ENCODE measurements around the gene XYLT2.
A peak's percentile ranks its signal among the peaks of the same experiment; 100 is the strongest.

The XYLT2 gene

DNA sequence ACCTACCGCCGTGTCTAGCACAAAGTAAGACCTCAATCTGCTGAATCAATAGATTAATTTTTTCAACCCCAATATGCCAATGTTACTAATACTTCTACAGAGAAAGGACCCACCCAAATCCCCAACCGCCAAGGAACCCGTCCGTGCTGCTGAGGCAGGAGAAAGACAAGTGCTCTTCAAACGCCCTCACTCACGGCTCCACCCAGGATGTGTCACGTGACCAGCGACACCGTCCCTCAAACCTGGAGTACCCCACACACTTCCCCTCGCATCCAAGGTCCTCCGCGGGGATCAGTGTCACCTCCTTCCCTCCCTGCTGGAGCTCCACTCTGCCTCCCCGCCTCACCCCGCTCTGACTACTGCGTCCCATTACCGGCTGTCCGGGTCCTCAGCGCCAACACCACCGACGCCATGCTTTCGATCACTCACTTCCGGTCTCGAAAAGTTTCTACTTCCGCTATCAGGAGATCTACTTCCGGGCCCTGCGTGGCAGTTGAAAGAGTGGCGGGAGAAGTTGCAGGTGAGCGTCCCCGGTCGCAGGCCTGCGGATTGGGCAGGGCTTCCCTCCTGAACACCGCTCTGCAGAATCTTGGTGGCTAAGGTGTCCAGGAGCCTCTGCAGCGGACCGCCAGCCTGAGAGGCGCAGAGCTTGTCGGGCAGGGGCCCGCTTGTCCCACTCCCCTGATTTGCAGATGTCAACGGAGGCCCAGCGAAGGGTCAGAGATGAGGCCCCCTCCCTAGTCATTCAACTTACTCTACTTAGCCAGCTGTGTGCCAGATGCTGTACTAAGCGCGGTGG is 27.0 kb downstream of the XYLT2 start, which contains the start of the genes EME1 and MRPL27:
Gene EME1 (plus strand): TSS at position 472 of the 799 bp plus-strand sequence. CDS start 1,980 bp downstream, outside the sequence.
Gene MRPL27 (minus strand): TSS at position 427 of the 799 bp plus-strand sequence. CDS start 14 bp downstream, at position 413.
- Histone ChIP-seq H3K4me1 (ENCODE audit: insufficient read depth, poor library complexity, severe bottlenecking) (peaks cover 13% of the 10 kb centered on the region), H3K27me3 (ENCODE audit: insufficient read depth, poor library complexity, severe bottlenecking) (no peaks in the 10 kb centered on the region), H3K27ac (ENCODE audit: poor library complexity, severe bottlenecking) (peak within 1 kb of the TSS; percentile 75), H3K4me3 (ENCODE audit: severe bottlenecking) (peak within 1 kb of the TSS; percentile 88), H3K9me3 (ENCODE audit: severe bottlenecking) (no peaks in the 10 kb centered on the region), H3K36me3 (ENCODE audit: low read depth) (peaks cover 63% of the 10 kb centered on the region)
- peak; percentile 91 for ATAC-seq (ENCODE audit: low read depth)
- TF ChIP-seq, protein P1, sequence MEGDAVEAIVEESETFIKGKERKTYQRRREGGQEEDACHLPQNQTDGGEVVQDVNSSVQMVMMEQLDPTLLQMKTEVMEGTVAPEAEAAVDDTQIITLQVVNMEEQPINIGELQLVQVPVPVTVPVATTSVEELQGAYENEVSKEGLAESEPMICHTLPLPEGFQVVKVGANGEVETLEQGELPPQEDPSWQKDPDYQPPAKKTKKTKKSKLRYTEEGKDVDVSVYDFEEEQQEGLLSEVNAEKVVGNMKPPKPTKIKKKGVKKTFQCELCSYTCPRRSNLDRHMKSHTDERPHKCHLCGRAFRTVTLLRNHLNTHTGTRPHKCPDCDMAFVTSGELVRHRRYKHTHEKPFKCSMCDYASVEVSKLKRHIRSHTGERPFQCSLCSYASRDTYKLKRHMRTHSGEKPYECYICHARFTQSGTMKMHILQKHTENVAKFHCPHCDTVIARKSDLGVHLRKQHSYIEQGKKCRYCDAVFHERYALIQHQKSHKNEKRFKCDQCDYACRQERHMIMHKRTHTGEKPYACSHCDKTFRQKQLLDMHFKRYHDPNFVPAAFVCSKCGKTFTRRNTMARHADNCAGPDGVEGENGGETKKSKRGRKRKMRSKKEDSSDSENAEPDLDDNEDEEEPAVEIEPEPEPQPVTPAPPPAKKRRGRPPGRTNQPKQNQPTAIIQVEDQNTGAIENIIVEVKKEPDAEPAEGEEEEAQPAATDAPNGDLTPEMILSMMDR (IDR thresholded peaks at IDR 0.05; ENCODE audit: poor library complexity, severe bottlenecking) = no peak
- peak; percentile 85 for DNase-seq (ENCODE audit: low spot score)

DNA sequence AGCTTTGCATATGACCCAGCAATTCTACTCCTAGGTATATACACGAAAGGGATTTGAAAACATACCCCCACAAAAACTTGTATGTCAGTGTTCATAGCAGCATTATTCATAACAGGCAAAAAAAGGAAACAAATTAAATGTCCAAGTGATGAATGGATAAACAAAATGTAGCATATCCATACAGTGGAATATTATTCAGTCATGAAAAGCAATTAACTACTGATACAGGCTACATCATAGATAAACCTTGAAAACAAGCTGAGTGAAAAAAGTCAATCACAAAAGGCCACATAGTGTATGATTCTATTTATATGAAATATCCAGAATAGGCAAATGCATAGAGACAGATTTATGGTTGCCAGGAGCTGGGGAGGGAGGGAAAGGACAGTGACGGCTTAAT is 27.8 kb downstream of the XYLT2 start:
- Histone ChIP-seq H3K36me3 (ENCODE audit: low read depth) (peaks cover 62% of the 10 kb centered on the region), H3K27me3 (ENCODE audit: insufficient read depth, poor library complexity, severe bottlenecking) (no peaks in the 10 kb centered on the region), H3K9me3 (ENCODE audit: severe bottlenecking) (no peaks in the 10 kb centered on the region), H3K27ac (ENCODE audit: poor library complexity, severe bottlenecking) (peak overlapping the region; percentile 75), H3K4me1 (ENCODE audit: insufficient read depth, poor library complexity, severe bottlenecking) (peaks cover 13% of the 10 kb centered on the region), H3K4me3 (ENCODE audit: severe bottlenecking) (peak overlapping the region; percentile 88)
- TF ChIP-seq, protein P1 (IDR thresholded peaks at IDR 0.05; ENCODE audit: poor library complexity, severe bottlenecking) = no peak
- no peak for DNase-seq (ENCODE audit: low spot score)
- ATAC-seq (ENCODE audit: low read depth) = no peak

DNA sequence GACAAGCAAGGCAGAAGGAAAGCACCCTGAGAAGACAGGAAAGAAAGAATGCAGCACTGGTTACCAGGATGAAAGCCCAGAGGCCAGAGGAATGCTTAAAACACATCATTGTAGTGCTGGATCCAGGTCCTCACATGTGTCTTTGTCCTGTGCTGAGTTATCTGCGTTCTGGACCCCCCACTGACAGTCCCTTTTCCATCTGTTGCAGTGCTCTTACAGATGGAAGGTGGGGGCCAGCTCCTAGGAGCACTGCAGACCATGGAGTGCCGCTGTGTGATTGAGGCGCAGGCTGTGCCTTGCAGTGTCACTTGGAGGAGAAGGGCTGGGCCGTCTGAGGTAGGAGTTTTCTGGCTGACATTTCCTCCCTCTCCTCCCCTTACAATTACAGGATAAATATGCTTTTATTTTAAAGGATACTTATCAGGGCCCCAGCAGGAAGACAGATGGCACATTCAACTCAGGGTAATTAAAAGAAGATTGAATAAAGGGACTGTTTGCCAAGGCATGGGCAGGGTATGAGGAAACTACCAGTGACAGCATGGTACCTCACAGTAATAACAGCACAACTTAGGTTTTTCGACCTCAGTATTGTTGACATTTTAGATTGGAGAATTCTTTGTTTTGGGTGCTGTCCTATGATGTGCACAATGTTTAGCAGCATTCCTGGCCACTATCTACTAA is 30.1 kb downstream of the XYLT2 start:
- H3K4me3 ChIP-seq (ENCODE audit: severe bottlenecking) = no peak overlapping the region
- peaks cover 13% of the 10 kb centered on the region for H3K4me1 ChIP-seq (ENCODE audit: insufficient read depth, poor library complexity, severe bottlenecking)
- peaks cover 63% of the 10 kb centered on the region for H3K36me3 ChIP-seq (ENCODE audit: low read depth)
- no peaks in the 10 kb centered on the region for H3K9me3 ChIP-seq (ENCODE audit: severe bottlenecking)
- ATAC-seq (ENCODE audit: low read depth) (no peak), DNase-seq (ENCODE audit: low spot score) (no peak)
- TF ChIP-seq, protein P1 (IDR thresholded peaks at IDR 0.05; ENCODE audit: poor library complexity, severe bottlenecking) = no peak
- H3K27me3 ChIP-seq (ENCODE audit: insufficient read depth, poor library complexity, severe bottlenecking) = no peaks in the 10 kb centered on the region
- no peak overlapping the region for H3K27ac ChIP-seq (ENCODE audit: poor library complexity, severe bottlenecking)

DNA sequence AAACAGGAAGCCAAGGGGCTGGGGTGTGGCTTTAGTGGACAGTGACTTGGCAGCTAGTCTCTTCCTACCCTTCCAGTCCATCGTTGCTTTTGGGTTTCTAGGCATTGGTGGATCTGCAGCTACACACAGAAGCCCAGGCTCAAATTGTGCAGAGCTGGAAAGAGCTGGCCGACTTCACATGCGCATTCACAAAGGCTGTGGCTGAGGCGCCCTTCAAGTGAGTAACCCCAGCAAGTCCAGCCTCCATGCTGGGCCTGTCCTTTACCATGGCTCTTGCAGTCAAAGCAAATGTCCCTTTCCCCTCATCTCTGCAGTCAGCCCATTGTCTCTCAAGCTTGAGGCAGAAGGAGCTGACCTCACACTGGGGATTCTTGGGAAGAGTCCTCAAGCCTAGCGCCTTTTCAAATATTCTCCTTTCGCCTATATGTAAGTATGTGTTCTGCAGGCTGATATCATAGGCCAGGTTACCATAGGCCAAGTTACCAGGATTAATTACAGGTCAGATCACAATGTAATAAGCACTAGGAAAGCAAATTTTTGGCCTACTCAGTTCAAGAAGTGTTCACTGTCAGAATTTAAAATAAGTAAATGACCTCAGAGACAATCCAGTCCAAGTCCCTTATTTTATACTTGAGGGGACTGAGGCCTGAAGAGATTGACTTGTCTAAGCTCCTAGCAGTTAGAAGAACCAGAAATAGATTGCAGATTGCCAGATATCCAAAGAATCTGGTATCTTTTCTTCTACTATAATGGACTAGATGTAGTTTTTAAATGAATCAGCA is 33.6 kb downstream of the XYLT2 start:
- peaks cover 89% of the 10 kb centered on the region for H3K36me3 ChIP-seq (ENCODE audit: low read depth)
- TF ChIP-seq, protein P1 (IDR thresholded peaks at IDR 0.05; ENCODE audit: poor library complexity, severe bottlenecking) = no peak

More for the DNA sequence above, 33.6 kb downstream of the XYLT2 start:
- no peak overlapping the region for H3K27ac ChIP-seq (ENCODE audit: poor library complexity, severe bottlenecking)
- ATAC-seq (ENCODE audit: low read depth) (no peak), DNase-seq (ENCODE audit: low spot score) (no peak)
- no peak overlapping the region for H3K4me3 ChIP-seq (ENCODE audit: severe bottlenecking)
- H3K9me3 ChIP-seq (ENCODE audit: severe bottlenecking) = no peaks in the 10 kb centered on the region
- H3K27me3 ChIP-seq (ENCODE audit: insufficient read depth, poor library complexity, severe bottlenecking) = no peaks in the 10 kb centered on the region
- no peaks in the 10 kb centered on the region for H3K4me1 ChIP-seq (ENCODE audit: insufficient read depth, poor library complexity, severe bottlenecking)

Data from RWPE2 (cell line).